ENCODE results near the gene MAGI3. TPM values are rescaled to one million over a fixed set of nuclear protein-coding genes. Genes with fewer than 3 reads are reported as not detected.
"Not testable (repeated sequence)": the region's sequence is repeated elsewhere in the genome, so short reads cannot be mapped to it uniquely, and the experiment has no call there.

Gene MAGI3
- total and polyA plus RNA-seq, 4 donors, result 2.8 to 21.7 (median 9.6) TPM

DNA sequence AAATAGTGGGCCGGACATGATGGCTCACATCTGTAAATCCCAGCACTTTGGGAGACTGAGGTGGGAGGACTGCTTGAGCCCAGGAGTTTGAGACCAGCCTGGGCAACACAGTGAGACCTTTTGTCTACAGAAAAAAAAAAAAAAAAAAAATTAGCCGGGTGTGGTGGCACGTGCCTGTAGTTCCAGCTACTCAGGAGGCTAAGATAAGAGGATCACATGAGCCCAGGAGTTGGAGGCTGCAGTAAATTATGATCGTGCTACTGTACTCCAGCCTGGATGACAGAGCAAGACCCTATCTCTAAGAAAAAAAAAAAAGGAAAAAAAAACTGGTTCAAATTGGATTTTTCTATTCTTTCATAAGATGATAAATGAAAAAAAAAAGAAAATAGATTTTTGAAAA is 15.8 kb downstream of the MAGI3 start:
- H3K4me1 ChIP-seq (ENCODE audit: control insufficient read depth in 1 of 2, insufficient read depth in 2 of 2, low read length in 2 of 2); H3K4me3 ChIP-seq (ENCODE audit: low read length in 2 of 2); H3K27ac ChIP-seq (ENCODE audit: low read depth in 1 of 2, low read length in 2 of 2); H3K36me3 ChIP-seq (ENCODE audit: control insufficient read depth in 1 of 2, insufficient read depth in 2 of 2, low read length in 1 of 2); intact Hi-C loops (cut with DNase I); DNase-seq; H3K9me3 ChIP-seq (ENCODE audit: control insufficient read depth, low read length); H3K27me3 ChIP-seq (ENCODE audit: control insufficient read depth in 1 of 2, insufficient read depth in 2 of 2, low read length in 1 of 2); ATAC-seq (ENCODE audit: low FRiP score): not testable (repeated sequence)
- 92 to 95% methylated on average over 4 of the region's 4 CpGs for WGBS, 2 donors

DNA sequence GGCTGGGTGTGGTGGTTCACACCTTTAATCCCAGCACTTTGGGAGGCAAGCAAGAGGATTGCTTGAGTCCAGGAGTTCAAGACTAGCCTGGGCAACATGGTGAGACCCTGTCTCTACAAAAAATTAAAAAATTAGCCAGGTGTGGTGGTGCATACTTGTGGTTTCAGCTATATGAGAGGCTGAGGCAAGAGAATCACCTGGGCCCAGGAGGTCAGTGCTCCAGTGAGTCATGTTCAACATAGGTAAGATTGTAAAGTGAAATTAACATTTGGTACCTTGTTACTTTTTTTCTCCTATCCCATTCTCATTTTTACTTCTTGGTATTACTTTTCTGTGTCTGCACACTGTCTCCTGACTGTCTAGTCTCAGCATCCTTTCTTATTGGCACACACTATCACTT is 19.0 kb downstream of the MAGI3 start:
- no peak overlapping the region for H3K27ac ChIP-seq (ENCODE audit: low read depth in 1 of 2, low read length in 2 of 2)
- ATAC-seq (ENCODE audit: low FRiP score), result no peak
- intact Hi-C loops (cut with DNase I), result no loop called here

DNA sequence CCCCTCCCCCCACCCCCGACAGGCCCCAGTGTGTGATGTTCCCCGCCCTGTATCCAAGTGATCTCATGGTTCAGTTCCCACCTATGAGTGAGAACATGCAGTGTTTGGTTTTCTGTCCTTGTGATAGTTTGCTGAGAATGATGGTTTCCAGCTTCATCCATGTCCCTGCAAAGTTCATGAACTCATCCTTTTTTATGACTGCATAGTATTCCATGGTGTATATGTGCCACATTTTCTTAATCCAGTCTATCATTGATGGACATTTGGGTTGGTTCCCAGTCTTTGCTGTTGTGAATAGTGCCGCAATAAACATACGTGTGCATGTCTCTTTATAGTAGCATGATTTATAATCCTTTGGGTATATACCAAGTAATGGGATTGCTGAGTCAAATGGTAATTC is 21.7 kb downstream of the MAGI3 start:
- H3K36me3 ChIP-seq (ENCODE audit: control insufficient read depth in 1 of 2, insufficient read depth in 2 of 2, low read length in 1 of 2); H3K27me3 ChIP-seq (ENCODE audit: control insufficient read depth in 1 of 2, insufficient read depth in 2 of 2, low read length in 1 of 2); intact Hi-C loops (cut with DNase I); H3K4me1 ChIP-seq (ENCODE audit: control insufficient read depth in 1 of 2, insufficient read depth in 2 of 2, low read length in 2 of 2); H3K9me3 ChIP-seq (ENCODE audit: control insufficient read depth, low read length); DNase-seq; H3K27ac ChIP-seq (ENCODE audit: low read depth in 1 of 2, low read length in 2 of 2); H3K4me3 ChIP-seq (ENCODE audit: low read length in 2 of 2); ATAC-seq (ENCODE audit: low FRiP score): not testable (repeated sequence)
- WGBS, 2 donors, result 98 to 100% methylated on average over 4 of the region's 4 CpGs

More for the DNA sequence above, 19.0 kb downstream of the MAGI3 start:
- DNase-seq, result no peak
- Histone ChIP-seq H3K27me3 (ENCODE audit: control insufficient read depth in 1 of 2, insufficient read depth in 2 of 2, low read length in 1 of 2) (no peaks in the 10 kb centered on the region), H3K9me3 (ENCODE audit: control insufficient read depth, low read length) (no peaks in the 10 kb centered on the region), H3K4me1 (ENCODE audit: control insufficient read depth in 1 of 2, insufficient read depth in 2 of 2, low read length in 2 of 2) (peaks cover 0 to 3% of the 10 kb centered on the region in 2 donors), H3K4me3 (ENCODE audit: low read length in 2 of 2) (no peak overlapping the region), H3K36me3 (ENCODE audit: control insufficient read depth in 1 of 2, insufficient read depth in 2 of 2, low read length in 1 of 2) (no peaks in the 10 kb centered on the region)

DNA sequence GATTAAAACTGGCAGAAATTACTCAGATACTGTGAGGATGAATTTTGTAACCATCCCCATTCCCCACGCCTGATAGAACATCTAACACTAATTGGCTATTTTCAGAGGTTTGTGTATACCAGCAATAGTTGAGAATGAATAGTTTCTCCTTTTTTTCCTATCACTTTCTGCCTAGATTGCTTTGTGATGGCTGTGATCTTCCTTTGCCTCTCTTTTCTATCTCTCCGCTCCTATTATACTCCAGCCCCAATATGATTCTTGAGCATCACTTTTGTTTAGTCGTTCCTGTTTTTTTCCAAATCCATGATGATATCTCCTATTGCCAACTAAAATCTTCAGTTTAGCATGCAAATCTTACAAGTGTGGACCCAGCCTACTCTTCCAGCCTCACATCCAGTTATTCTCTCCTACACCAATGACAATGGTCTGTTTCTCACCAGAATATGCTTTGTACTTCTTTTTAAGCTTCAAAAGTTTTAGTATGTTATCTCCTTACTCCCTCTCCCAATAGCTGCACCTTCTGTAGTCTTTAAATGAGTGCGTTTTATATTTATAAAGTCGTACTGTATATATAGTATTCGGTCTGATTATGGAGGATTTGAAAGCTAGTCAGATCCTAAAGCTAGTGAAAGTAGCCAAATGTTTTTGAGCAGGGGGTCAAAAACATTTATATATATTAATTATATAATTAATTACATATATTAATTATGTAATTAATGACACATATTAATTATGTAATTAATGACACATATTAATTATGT is 25.2 kb downstream of the MAGI3 start:
- ATAC-seq (ENCODE audit: low FRiP score) (peak; percentile 26), DNase-seq (no peak)
- Histone ChIP-seq H3K4me3 (ENCODE audit: low read length in 2 of 2) (no peak overlapping the region), H3K27me3 (ENCODE audit: control insufficient read depth in 1 of 2, insufficient read depth in 2 of 2, low read length in 1 of 2) (no peaks in the 10 kb centered on the region), H3K27ac (ENCODE audit: low read depth in 1 of 2, low read length in 2 of 2) (no peak overlapping the region), H3K9me3 (ENCODE audit: control insufficient read depth, low read length) (no peaks in the 10 kb centered on the region), H3K36me3 (ENCODE audit: control insufficient read depth in 1 of 2, insufficient read depth in 2 of 2, low read length in 1 of 2) (no peaks in the 10 kb centered on the region), H3K4me1 (ENCODE audit: control insufficient read depth in 1 of 2, insufficient read depth in 2 of 2, low read length in 2 of 2) (no peaks in the 10 kb centered on the region)
- 68 to 78% methylated on average over 6 of the region's 6 CpGs for WGBS, 2 donors
- intact Hi-C loops (cut with DNase I), result no loop called here

DNA sequence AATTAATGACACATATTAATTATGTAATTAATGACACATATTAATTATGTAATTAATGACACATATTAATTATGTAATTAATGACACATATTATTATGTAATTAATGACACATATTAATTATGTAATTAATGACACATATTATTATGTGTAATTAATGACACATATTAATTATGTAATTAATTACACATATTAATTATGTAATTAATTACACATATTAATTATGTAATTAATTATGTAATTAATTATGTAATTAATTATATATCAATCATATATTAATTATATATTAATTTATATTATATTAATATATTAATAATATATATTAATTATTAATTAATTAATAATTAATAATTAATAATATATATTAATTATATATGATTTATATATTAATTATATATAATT is 25.8 kb downstream of the MAGI3 start:
- DNase-seq; H3K27ac ChIP-seq (ENCODE audit: low read depth in 1 of 2, low read length in 2 of 2); ATAC-seq (ENCODE audit: low FRiP score); H3K36me3 ChIP-seq (ENCODE audit: control insufficient read depth in 1 of 2, insufficient read depth in 2 of 2, low read length in 1 of 2); intact Hi-C loops (cut with DNase I); H3K9me3 ChIP-seq (ENCODE audit: control insufficient read depth, low read length); H3K27me3 ChIP-seq (ENCODE audit: control insufficient read depth in 1 of 2, insufficient read depth in 2 of 2, low read length in 1 of 2); H3K4me3 ChIP-seq (ENCODE audit: low read length in 2 of 2); H3K4me1 ChIP-seq (ENCODE audit: control insufficient read depth in 1 of 2, insufficient read depth in 2 of 2, low read length in 2 of 2): not testable (repeated sequence)

DNA sequence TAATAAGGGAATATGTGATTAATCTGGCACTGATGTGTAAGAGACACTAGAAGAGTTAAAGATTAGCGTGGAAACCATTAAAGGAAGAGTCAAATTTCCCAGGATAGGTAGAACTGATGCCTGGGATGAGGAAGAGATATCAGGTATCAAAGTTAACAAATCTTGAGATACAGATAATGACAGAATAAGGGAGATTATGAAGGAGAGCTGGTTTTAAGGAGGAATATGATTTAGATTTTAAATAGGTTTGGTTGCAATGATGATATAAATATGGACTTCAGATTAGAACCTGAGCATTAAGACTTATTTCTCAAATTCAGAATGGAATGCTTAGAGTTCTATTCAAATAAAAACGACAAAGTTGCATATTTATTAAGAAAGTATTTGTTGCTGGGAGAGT is 26.2 kb downstream of the MAGI3 start:
- Histone ChIP-seq H3K36me3 (ENCODE audit: control insufficient read depth in 1 of 2, insufficient read depth in 2 of 2, low read length in 1 of 2) (no peaks in the 10 kb centered on the region), H3K4me1 (ENCODE audit: control insufficient read depth in 1 of 2, insufficient read depth in 2 of 2, low read length in 2 of 2) (no peaks in the 10 kb centered on the region), H3K4me3 (ENCODE audit: low read length in 2 of 2) (no peak overlapping the region), H3K27me3 (ENCODE audit: control insufficient read depth in 1 of 2, insufficient read depth in 2 of 2, low read length in 1 of 2) (no peaks in the 10 kb centered on the region), H3K27ac (ENCODE audit: low read depth in 1 of 2, low read length in 2 of 2) (no peak overlapping the region), H3K9me3 (ENCODE audit: control insufficient read depth, low read length) (no peaks in the 10 kb centered on the region)
- DNase-seq (no peak), ATAC-seq (ENCODE audit: low FRiP score) (no peak)
- intact Hi-C loops (cut with DNase I), result no loop called here
- 77 to 84% methylated on average over 2 of the region's 2 CpGs for WGBS, 2 donors

DNA sequence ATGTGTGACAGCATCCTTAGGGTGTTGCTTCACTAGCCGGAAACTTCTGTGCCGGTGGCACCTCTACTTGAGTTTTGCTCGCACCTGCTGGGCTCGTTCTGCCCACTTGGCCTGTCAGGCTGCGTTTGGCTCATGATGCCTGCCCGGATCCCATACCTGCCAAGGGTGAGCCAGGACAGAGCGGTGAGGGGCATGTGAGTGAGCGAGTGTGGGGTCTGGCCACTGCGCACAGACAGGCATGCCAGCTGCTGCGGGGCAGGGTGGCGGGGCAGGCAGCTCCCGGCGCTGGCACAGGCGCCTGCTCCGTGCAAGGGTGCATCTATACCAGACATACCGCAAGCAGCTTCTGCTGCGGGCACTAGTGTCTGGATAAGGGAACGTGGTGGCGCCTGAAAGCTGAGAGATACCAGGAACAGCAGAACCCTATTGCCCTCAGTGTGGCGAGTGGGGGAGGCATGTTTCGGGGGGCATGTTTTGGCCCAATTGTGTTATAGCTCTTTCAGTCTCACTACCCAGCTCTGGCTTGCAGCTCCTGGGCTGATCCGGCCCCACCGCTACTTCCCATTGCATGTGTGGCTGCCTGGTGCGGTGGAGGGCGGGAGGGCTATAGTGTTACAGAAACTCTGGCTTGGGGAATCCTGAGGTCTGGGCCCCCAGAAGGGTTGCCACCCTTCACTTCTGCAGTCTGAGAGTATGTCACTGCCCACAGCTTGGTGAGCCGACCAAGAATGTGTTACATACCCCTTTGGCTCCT is 32.2 kb downstream of the MAGI3 start:
- no peak overlapping the region for H3K27ac ChIP-seq (ENCODE audit: low read depth in 1 of 2, low read length in 2 of 2)
- ATAC-seq (ENCODE audit: low FRiP score), result no peak
- 98% methylated on average over 26 of the region's 26 CpGs for WGBS, 2 donors
- intact Hi-C loops (cut with DNase I), result no loop called here
- no peaks in the 10 kb centered on the region for H3K9me3 ChIP-seq (ENCODE audit: control insufficient read depth, low read length)
- no peaks in the 10 kb centered on the region for H3K36me3 ChIP-seq (ENCODE audit: control insufficient read depth in 1 of 2, insufficient read depth in 2 of 2, low read length in 1 of 2)
- no peaks in the 10 kb centered on the region for H3K4me1 ChIP-seq (ENCODE audit: control insufficient read depth in 1 of 2, insufficient read depth in 2 of 2, low read length in 2 of 2)
- H3K27me3 ChIP-seq (ENCODE audit: control insufficient read depth in 1 of 2, insufficient read depth in 2 of 2, low read length in 1 of 2), result no peaks in the 10 kb centered on the region
- H3K4me3 ChIP-seq (ENCODE audit: low read length in 2 of 2), result no peak overlapping the region
- DNase-seq, result no peak

DNA sequence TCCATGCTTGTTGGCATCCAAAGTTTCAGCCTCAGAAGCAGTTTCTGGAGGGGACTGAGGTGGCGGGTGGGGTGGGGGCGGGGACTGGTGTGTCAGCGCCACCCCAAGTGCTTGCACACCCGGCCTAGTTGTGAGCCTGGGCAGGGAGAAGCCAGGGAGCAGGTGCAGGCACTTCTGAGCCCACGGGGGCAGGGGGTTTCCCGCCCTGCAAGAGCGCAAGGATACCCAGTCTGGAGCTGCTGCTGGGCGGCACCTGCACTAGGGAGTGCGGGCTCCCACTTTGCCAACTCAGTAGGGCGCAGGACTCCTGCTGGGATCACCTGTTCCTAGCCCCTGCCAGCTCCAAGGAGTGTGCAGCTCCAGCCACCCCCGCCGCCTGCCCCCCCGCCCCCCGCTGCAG is 33.5 kb downstream of the MAGI3 start:
- H3K9me3 ChIP-seq (ENCODE audit: control insufficient read depth, low read length), result no peaks in the 10 kb centered on the region
- H3K4me3 ChIP-seq (ENCODE audit: low read length in 2 of 2), result no peak overlapping the region
- no peaks in the 10 kb centered on the region for H3K27me3 ChIP-seq (ENCODE audit: control insufficient read depth in 1 of 2, insufficient read depth in 2 of 2, low read length in 1 of 2)
- intact Hi-C loops (cut with DNase I), result no loop called here
- no peak overlapping the region for H3K27ac ChIP-seq (ENCODE audit: low read depth in 1 of 2, low read length in 2 of 2)
- no peaks in the 10 kb centered on the region for H3K36me3 ChIP-seq (ENCODE audit: control insufficient read depth in 1 of 2, insufficient read depth in 2 of 2, low read length in 1 of 2)
- H3K4me1 ChIP-seq (ENCODE audit: control insufficient read depth in 1 of 2, insufficient read depth in 2 of 2, low read length in 2 of 2), result no peaks in the 10 kb centered on the region
- DNase-seq (no peak), ATAC-seq (ENCODE audit: low FRiP score) (no peak)
- 85 to 96% methylated on average over 13 to 14 of the region's 14 CpGs for WGBS, 2 donors

All from aorta (tissue), 5 donors.